ENCODE data around the gene ITSN2.

GRCh38 chr2:24274809-24275208 lies 85.5 kb downstream of the ITSN2 start:
- no peak for TF ChIP-seq CTCF (IDR thresholded peaks at IDR 0.05)
- no peak for TF ChIP-seq POLR2AphosphoS5 (IDR thresholded peaks at IDR 0.05; ENCODE audit: insufficient read depth in 1 of 2, low read depth in 1 of 2)
- TF ChIP-seq POLR2A (IDR thresholded peaks at IDR 0.05), result no peak
